GM19035 (cell line): ENCODE results near the gene PRKAA1.

ENCODE experiments used
- ATAC-seq: cut with Tn5 transposase; IDR thresholded peaks from one replicate; pipeline ENCODE4 v1.9.1; 2021; ENCODE audit not compliant: unreplicated experiment

The PRKAA1 gene

DNA sequence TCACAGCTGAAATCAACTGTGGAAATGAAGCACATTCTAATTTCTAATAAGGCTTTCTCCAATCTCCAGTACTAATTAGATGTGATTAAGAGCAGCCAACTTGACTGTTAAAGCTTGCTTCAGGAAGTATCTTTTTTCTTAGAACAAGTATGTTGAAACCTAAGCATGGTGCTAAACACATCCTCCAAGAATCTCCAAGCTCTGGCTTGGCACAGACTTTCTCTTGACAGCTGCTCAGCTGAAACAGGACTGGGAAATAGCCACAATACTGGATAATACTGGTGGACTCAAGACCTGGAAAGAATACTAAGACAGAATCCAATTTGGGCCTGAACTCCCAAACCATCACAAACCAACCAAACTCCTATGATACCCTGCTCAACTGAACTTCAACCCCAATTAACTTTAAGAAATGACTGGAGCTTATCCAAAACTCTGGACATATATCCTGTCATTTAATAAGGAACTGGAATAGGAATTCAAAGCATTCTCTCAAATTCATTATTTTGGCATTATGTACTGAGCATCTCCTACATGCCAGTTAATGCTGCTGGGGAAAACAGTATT, 16.2 kb downstream of the PRKAA1 start:
- no peak for ATAC-seq

DNA sequence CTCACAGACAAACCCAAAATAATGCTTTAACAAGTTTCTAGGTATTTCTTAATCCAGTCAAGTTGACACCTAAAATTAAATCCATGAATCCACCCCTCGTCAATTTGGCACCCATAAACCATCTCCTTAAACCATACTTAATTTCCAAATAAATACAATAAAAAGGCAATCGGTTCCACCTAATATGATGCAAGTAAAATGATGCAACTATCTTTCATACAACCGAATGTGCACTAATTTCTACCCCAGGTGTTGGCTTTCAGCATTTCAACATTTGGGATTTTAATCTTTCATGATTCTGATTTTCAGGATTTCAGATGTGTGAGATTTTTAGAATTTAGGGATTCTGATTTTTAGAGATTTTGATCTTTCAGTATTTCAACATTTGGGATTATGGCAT, 17.3 kb downstream of the PRKAA1 start:
- ATAC-seq = no peak

DNA sequence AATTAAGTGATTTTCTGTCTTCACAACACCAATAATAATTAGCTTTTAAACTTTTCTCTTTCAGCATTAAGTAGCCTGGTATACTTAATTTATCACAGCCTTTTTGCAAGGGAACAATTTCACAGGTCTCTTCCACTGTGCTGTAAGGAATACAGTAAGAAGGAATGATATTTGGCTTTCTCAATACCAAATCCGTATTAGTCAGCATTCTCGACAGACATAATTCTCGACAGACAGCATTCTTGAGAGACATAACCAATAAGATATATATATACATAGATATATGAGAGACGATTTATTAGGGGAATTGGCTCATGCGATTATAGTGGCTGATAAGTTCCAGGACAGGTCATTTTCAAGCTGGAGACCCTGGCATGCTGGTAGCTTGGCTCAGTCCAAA, 18.0 kb downstream of the PRKAA1 start:
- ATAC-seq = no peak

DNA sequence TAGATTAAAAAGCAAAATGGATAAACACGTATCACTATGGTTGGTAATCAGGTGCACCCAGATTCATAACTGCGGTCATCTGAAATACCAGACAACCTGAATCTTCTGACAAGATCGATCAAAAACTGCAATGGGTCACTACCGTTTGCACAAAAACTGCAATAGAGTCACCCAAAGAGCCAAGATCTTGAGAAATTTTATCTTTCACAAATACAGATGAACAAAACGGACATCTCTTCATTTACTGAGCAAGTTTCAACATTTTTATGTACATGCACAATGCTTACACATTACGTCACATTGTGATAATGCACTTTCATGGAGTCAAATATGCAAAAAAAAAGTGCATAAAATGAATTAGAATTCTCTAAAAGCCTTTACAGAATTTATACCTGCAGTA, 18.6 kb downstream of the PRKAA1 start:
- ATAC-seq = no peak

DNA sequence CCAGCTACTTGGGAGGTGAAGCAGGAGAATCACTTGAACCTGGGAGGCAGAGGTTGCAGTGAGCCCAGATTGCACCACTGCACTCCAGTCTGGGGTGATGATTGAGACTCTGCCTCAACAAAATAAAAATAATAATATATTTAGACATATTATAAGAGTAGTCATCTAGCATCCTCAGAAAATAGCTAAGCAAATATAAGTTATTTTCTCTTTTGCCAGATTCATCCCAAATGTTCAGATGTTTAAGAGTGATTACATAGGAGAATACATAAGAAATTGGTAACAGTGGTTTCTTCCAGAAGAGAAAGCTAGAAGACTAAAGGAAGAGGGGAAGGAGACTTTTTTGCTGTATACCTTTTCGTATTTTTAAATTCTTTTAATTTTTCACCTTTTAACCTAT, 20.0 kb downstream of the PRKAA1 start:
- ATAC-seq = no peak

DNA sequence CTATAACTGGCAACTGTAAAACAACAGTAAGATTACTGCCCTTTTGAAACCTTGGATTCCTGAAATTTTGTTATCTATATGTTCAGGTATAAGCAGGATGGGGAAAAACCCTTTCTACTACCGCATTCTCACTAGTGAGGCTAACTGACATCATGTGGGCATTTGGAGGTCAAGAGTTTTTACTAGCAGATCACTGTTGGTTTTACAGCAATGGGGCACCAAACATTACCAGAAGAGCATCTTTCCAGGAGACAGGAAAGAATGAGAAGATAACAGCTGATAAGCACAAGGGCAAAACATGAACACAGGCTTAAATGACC, 21.6 kb downstream of the PRKAA1 start:
- ATAC-seq = no peak

DNA sequence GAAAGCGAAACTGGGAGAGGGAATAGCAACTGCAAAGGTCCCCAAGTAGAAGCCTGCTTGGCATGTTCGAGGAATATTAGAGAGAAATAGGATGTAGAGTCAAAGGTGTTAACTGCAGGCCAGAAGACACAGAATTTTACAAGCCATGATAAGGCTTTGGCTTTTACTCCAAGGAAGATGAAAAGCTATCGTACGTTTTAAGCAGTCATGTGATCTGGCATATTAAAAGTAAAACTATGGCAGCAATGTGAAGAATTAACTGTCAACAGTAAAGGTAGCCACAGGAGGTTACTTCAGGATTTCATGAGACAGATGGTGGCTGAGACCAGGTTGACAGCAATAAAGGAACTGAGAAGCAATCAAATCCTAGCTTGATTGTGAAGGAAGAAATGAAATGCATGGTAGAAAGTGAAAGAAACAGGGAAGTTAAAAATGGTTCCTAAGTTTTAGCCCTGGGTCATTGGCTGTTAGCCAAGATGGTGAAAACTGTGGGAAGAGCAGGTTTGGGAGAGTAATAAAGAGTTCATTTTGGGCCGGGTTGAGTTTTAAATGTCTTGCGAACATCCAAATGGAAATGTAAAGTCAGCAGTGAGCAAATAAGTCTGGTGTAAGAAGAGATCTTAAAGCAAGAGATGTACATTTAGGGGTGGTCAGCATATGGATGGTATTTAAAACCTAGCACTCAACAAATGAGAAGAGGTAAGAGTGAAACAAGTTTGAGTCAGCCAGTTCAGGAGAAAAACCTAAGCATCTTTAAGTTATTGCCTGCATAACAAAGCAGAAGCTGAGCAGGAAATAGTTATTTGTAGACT, 22.1 kb downstream of the PRKAA1 start:
- no peak for ATAC-seq

DNA sequence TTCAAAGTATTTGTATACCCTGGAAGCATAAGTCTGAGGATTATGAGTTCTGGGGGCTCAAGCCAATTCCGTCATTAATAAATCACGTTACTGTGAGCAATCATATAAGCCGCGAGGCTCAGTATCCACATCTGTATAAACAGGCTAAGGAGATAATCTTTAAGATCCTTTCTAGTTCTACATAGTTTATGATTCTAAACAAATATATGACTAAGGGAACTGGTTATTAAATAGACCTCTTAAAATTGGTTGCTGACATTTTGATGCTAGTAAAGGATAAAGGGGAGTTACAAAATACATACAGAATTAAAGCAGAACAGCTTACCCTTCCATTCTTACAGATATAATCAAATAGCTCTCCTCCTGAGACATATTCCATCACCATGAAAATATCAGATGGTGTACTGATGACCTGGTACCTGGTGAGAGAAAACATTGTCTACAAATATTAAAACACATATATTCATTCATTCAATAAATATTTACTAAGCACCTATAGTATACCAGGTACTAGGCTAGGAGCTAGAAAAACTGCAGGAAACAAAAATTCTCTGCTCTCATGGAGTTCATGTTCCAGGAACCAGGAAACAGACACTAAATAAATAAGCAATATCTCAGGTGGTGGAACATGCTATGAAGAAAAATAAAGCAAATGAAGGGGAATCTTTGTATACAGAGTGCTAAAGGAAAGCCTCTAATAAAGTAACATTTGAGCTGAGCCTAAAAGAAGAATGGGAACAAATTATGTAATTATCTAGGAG, 22.9 kb downstream of the PRKAA1 start:
- ATAC-seq = no peak

DNA sequence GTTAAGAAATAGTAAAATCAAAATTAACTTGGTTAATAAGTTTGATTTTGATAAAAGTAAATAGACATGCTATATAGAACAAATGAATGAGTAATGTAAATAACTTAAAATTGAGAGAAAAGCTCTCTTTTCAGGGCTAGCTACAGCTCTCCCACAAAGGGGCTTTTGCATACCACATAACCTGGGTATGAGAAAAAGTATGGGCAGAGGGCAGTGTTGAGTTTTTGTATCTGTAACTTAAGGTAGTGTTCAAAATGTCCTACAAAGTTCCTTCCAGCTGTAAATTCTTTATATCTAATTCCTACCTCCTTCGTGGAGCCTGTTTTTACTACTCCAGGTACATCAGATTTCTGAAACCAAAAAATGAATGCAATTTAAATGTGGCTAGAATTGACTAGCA, 23.6 kb downstream of the PRKAA1 start:
- ATAC-seq = no peak

DNA sequence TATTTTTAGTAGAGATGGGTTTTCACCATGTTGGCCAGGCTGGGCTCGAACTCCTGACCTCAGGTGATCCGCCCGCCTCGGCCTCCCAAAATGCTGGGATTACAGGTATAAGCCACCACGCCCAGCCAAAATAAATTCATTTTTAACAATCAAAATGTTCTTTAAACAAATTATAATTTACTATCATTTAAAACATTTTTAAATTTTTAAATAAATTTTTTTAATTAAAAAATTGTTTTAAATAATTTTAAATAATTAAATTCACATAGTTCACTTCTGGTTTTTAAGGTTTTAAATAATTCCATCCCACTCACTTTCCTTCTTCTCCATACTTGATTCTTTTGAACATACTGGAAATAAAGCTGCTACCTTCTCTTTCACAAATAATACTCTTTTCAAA, 27.4 kb downstream of the PRKAA1 start:
- no peak for ATAC-seq

DNA sequence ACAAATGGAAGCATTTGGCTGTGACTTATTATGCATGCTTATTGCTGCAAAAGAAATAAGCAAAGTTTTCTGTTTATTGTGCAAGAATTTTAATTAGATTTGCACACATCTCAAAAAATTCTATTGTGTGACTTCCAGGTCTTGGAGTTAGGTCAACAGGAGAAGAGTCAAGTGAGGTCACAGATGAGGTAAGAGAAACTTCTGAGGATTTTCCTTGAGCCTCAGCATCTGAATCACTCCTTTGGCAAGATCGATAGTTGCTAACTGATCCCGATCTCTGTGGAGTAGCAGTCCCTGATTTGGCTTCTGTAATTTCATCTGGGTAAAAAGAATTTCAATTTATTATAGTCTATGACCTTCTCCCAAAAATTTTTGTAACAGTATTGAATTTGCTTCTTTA, 35.5 kb downstream of the PRKAA1 start:
- ATAC-seq = no peak

DNA sequence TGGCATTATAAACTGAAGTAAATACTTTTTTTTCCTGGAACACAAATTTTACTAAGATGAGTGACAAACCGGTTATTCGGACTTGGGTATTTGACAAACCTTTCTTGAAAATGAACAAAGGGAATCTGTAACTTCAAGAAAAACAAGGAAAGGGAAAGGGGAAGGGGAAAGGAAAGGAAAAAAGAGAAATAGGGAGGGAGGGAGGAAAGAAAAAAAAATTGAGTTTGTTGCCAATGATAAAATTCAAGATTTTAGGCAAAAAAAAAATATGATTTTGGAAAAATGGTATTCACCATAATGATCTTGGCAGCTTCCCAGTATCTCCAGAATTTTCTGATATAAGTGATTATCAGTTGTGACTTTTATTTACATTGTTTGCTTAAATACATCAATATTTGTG, 40.8 kb downstream of the PRKAA1 start:
- ATAC-seq = no peak

DNA sequence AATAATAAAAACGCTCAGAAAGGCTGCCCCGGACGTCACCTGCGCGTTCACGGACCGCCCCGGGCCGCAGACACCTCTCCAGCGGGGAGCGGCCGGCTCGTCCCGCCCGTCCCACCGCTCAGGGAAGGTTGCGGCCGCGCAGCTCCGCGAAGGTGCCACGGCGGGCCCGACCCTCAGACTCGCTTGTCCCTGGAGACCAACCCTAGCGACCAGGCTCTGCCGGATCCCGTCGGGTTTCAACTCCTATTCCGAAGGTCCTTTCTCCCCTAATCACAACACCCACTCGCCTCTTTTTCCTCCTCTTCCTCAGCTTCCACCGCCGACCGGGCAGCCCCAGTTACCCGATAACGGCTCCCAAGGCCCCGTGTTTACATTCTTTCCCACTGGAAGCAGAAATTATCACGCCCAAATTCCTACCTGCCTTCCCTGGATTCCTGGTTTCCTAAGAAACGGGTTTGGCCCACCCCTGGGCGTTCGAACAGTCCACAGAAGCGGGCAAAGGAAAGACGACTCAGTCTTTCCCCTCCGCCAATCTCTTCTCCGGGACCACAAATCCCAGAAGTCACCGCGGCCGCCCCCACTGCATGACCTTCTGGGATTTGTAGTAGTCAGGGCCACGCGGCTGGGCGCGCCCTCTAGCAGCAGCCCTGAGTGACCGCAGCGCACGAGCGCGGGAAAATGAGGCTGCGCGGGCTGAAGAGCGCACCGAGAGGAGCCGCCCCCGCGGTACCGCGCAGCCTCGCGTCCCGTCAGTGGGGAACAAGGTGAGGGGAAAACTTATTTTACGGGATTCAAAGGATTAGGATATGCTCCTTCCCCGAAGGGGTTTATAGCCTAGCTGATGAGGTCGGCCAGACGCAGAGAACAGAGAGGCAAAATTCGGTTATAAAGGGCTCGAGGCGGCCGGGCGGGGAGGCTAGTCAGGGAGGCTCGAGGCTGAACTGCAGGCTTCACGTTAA, 42.5 kb downstream of the PRKAA1 start, which contains the start of gene TTC33:
Gene TTC33, minus strand, starts transcription at position 555 of the 959 bp plus-strand sequence. CDS start 8,943 bp downstream, outside the sequence.
- peak; percentile 88 for ATAC-seq

DNA sequence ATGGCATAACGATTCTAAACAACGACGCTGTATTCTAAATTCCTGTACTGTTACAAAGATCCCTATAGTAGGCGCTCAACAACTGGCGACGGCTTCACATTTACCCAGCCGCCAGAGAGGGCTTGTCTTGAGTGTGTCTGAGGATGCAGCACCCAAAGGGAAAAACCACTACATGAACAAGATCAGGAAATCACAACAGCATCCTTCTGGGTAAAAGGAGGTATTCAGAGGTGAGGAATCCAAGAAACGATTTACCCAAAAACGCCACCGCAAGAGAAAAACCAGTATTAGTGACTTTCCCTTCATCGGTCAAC, 43.1 kb downstream of the PRKAA1 start:
- ATAC-seq = peak; percentile 79

DNA sequence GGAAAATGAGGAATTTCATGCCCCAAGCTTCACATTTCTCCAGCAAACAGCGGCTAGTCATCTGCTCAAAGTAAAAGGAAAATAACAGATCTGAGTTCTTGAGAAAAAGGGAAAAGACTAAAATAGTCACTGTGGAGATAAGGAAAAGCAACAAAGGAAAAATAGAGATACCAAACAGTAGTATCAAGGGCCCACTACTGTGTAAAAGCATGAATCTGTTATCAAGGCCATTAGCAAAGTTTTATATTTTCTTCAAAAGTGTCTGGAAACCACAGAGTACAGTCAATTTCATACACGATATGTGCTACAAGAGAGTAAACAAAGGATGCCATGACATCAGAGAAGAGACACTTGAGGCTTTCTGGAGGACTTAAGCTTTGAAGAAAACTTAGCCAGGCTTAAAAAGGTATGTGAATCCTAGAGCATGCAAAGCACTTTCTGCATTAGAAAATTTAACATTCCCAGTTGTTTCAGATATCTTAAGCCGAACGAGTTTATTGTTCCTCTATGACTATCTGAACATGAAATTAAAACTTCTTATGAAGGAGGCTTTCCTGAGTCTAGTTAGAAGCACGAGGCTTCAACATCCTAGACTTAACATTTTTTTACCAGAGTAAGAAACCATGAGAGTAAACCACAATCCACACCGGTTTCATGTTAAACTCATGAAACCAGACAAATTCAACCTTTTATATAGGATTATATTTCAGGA, 43.6 kb downstream of the PRKAA1 start:
- ATAC-seq = peak; percentile 21

DNA sequence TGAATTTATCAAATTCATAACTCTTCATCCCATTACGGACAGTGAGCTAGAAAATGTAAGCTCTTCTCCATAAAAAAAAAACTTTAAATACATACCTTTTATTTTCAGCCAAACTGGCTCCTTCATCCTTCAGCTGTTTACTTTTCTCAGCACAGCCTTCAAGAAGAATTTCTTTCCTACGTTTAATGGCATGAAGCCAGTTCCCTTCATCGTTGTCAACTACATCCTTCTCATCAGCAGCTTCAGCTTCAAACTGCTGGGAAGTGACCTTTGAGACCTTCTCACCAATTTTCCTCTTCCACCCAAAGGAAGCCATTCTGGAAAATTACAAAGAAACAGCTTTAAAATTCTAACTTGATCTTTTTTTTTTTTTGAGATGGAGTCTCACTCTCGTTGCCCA, 51.5 kb downstream of the PRKAA1 start:
- ATAC-seq = no peak

DNA sequence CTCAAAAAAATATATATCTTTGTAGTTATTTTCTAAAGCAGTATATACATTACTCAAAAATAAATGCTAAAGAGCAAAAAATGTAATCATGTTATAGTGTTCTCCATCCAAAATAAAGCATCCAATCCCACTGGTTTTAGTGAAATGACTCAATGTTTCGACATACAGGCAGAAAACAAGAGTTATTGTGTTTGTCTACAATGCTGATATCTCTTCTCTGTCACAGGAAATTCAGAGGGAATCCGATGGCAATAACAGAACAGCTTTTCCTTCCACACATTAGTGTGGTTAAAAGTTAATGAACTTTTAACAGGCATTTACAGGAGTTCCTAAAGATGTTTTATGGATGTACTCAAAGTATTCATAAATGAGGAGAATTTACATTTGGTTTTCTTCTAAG, 54.4 kb downstream of the PRKAA1 start:
- no peak for ATAC-seq

DNA sequence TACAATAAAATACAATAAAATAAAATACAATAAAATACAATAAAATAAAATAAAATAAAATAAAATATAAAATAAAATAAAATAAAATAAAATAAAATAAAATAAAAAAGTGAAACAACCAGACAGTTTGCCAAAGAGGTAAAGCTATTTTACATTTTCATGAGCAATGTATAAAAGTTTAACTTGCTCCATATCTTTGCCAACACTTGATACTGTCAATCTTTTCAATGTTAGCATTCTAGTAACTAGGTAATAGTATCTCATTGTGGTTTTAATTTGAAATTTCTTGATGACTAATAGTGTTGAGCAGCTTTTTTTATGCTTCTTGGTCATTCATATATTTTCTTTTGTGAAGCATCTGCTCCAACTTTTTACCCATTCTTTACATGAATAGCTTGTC, 59.7 kb downstream of the PRKAA1 start:
- ATAC-seq = no peak

DNA sequence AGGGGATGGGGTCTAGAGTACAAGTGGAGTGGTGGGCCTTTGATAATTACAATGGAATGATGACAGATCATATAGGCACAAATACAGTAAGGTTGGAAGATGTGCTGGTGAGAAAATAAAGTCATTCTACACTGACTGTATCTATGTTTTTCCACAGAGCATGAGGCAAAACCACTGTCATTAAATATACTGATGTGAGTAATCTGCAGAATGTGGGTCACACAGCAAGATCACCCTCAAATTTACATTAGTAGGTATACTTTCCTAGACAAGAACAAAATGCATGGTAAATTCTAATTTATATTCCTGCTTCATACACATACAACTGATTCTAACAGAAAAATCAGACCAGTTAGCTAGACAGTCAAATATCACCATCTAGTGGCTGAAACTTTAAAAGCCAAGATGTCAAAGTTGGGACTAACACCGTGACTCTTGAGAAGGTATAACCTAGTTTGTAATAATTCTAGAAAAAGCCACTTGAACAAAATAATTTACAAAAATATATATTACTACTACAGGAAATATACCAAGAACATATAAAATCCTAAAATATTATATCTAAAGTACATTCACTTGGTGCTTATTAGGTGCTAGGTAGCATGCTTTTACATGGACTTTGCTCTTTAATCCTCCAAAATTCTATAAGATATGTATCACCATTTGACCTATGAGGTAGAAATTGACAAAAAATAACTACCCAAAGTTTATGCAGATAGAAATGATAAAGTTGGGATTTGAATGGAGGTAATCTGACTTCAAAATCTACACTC, 61.9 kb downstream of the PRKAA1 start:
- ATAC-seq = peak; percentile 80

DNA sequence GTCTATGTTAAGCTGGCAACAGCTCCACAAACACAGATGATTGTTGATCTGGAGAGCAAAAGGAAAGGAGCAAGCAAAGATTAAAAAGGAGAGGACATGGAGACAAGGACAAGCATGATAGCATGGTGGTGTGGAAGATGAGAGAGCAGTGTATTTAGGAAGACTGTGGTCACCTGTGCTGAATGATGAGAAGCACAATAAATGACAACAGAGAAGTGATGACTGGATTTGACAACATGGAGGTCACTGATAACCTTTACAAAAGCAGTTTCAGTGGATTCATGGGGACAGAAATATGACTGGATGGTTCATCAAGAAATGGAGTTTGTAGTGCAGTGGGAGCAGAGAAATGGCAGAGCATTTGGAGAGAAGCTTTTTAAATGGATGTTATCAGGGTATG, 62.6 kb downstream of the PRKAA1 start:
- no peak for ATAC-seq
